Activated naive CD4-positive, alpha-beta T cell treated with Interleukin-2 at 50 U/mL for 16 hours (primary cell): ENCODE data around the gene ABHD16A.
A peak's percentile ranks its signal among the peaks of the same experiment; 100 is the strongest.

Source experiments
- DNase-seq: peaks from one replicate; pipeline ENCODE4 v3.0.0-alpha.2; 2020

The ABHD16A gene

GRCh38 chr6:31660381-31661261 is 42.5 kb downstream of the ABHD16A start, which contains the start of gene C6orf47:
Gene C6orf47 (minus strand): TSS chr6:31660778. CDS start chr6:31659947, 831 bp downstream.
- DNase-seq, result peak; percentile 73

DNA sequence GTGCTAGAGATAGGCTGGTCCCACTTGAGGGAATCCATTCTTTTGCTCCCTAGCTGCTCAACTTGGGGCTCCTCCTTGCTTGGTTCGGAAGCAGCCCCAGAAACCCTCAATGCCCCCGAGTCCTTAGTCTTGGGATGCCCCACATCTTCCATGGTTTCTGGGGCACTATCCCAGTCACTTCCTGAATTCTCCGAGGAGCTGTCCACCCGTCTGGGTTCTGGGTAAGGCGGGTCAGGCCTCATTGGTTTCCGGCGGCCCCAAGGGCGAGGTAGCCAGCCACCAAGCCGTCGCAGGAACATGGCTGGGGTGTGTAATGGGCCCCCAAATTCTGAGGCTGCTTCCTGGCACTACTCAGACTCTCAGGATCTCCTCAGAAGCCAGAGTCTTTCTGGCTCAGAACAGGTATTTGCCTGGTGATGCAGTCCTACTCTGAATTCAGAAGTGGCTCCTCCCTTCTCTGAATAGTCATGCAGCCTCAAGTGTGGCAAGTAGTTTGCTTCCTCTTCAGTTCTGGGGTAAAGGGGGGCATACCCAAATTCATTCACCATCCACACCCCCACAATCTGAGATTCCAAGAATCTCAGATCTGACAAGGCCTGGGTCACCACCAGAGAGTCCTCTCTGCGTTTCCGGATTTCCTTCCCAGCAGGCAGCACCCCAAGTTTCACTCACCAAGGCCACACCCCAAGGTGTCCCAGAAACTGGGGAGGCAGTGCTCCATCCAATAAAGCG is 43.3 kb downstream of the ABHD16A start:
- DNase-seq, result peak; percentile 34

GRCh38 chr6:31658983-31659648 is 44.0 kb downstream of the ABHD16A start:
- DNase-seq, result no peak

DNA sequence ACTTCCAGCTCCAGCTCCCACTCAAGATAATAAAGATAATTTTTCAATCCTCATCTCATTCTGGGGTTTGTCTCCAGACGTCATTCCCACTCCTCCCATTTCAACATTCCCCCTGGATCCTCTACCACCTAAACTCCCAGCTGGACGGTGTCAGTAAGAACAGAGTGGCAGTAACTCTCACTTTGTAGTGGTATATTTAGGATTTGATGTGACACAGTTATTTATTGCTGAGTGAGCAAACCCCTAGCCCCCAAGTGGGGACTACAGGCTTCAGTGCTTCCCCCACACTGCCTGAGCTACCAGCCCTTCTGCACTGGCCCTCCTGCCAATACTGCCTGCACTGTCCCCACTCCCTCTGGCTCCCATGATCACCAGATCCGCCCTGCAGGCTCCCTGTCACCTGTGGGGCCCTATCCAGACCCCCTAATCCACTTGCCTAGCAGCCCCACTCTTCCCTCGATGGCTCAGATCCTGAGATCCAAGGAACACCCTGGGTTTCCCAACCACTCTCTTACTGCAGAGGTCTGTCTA is 44.9 kb downstream of the ABHD16A start:
- DNase-seq, result no peak

DNA sequence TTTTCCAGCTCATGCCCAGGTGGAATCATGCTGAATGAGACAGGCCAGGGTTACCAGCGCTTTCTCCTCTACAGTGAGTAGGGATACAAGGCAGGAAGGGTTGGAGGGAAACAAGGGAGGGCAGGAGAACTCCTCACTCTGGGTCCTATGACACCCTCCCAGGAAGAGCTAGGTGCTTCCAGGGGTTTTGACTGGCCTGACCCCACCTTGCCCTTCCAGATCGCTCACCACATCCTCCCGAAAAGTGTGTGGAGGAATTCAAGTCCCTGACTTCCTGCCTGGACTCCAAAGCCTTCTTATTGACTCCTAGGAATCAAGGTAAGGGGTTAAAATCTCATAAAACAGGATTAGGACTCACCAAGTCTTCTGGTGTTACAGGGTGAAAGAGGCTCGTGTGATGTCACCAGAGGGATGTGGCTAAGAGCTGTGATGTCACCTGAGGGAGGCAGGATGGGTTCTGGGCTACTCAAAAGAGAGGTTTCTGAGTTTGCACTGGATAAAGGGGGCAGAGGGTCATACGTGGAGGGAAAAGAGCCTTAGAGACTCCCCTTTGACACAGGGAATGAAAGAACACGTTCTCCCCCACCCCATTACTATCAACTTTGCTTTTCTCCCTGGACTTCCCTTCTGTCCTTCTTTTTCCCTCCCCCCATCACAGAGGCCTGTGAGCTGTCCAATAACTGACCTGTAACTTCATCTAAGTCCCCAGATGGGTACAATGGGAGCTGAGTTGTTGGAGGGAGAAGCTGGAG is 45.5 kb downstream of the ABHD16A start:
- DNase-seq, result peak; percentile 21

- DNase-seq, result no peak
Observed at GRCh38 chr6:31655349-31656237, 47.5 kb downstream of the ABHD16A start, which contains the start of gene APOM. Gene APOM (plus strand): TSS chr6:31655894. CDS start chr6:31655967, 73 bp downstream.

- no peak for DNase-seq
Observed at GRCh38 chr6:31654574-31655348, 48.4 kb downstream of the ABHD16A start.

DNA sequence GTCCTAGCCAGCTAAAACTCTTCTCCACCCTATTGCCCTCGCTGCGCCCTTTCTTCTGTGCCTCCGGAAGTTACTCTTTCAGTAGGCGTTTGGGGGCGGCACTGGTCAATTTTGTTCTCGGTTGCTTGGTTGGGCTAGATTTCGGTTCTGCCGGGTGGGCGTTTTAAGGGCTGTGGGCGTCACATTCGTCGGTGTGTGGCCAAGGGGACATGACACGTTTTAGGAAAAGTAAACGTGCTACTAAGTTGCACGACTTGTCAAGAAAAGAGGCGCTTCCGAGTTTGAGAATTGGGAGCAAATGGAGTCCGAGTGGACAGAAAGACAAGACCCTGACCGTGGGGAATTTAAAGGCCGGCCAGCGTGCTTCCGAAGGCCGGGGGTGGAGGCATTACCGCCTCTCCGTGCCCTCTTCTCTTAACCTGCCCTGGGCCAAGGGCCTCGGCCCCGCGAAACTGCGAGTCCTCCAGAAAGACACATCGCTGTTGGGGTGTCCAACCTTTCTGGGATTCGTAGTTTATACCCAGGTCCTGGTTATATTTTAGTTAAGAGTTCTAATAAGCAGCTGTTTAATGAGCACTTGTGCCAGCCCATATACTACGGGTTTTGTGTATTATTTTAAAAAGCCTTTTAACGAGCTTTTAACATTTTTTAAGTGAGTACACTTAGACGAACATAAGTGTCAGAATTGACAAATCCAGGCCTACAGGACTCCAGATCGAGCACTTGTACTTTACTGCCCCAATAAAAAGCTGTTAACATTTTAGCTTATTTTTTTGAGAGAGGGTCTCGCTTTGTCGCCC is 50.0 kb downstream of the ABHD16A start:
- peak; percentile 89 for DNase-seq

DNA sequence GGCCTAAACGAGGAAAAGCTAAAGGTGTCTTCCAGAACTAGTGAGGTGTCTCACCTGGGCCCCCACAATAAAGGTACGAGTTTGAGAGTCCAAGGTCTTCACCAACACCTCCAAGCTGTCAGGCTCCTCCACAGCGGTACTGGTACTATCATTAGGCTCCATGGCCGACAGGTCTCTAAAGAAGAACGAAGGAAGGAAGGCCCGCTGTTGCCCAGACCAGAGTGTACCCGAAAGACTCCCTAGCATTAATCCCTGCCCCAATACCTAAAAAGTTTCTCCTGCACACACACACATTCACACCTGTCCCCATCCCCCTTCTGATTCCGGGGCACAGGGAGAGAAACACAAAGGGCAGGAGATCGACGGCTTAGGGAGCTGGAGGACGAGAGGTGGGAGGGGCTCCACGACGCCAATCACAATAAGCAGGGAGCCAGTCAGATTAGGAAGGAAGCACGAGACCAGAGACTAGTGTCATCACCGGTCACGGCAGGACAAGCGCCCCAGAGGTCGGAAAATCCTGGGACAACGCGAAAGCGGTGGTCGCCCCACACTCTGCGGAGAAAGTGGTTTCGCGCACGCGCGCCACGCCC is 51.4 kb downstream of the ABHD16A start:
- no peak for DNase-seq

DNA sequence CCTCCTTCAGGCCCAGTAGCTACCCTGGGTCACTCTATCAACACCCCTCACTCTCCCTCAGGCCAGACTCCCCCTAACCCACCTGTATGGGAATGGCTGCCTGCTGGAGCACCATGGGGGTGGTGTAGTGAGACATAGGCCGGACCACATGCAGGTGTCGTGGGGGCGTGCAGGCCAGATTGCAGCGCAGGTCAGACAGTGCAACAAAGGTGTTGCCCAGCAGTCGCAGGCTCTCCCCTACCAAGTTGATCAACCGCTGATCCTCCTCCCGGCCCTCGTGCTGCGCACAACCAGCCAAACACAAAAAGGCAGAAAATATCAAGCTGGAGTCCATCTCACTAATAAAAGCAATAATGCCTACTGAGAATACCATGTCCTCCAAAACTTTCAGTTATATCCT is 57.8 kb downstream of the ABHD16A start:
- DNase-seq, result no peak

DNA sequence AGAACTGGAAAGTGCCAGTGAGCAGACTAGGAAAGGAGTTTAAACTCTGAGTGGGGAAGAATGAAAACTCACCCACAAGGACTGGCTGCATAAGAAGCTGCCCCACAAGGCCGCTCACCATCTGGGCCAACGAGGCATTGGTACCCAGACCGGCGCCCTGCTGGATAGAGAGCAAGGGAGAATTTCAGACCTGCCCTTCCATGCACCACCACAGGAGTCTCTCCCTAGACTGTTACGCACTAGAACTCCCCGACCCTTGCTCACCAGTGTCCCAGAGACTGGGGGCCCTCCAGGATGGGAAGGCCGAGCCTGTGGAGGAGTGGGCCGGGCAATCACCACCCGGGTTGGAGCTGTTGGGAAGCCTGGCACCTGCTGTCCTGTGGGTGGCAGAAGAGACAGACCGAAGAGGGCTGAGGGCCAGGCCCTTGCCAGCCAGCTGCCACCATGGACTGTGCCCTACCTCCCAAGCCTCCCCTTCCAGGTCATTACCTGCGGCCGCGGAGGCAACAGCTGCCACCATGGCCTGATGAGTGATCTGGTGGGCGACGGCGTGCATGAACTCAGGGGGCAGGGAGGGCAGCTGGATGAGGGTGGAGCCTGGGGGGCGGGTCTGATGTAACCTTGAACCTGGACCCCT is 59.2 kb downstream of the ABHD16A start:
- DNase-seq, result no peak

- DNase-seq, result no peak
Observed at GRCh38 chr6:31642798-31643570, 60.1 kb downstream of the ABHD16A start.

DNA sequence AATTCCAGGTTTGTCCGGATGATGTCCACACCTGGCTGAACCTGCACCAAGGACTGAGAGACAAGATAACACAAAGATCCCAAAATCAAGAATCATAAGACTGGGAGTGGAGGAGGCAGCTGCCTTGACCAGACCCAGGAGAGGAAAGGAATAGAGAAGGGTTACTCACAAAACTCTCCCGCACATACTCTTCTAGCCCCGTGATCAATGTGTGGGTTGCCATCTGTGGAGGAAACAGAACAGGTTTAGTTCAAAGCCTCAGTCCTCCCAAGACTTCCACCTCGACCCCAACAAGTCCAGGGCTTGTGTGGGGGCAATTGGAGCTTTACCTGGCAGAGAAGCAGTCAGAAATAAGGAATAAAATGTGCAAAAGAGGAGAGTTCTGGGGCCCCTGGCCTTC is 61.8 kb downstream of the ABHD16A start:
- DNase-seq, result no peak

GRCh38 chr6:31640612-31641011 is 62.5 kb downstream of the ABHD16A start:
- no peak for DNase-seq

GRCh38 chr6:31639449-31639861 is 63.7 kb downstream of the ABHD16A start:
- DNase-seq, result peak; percentile 31

DNA sequence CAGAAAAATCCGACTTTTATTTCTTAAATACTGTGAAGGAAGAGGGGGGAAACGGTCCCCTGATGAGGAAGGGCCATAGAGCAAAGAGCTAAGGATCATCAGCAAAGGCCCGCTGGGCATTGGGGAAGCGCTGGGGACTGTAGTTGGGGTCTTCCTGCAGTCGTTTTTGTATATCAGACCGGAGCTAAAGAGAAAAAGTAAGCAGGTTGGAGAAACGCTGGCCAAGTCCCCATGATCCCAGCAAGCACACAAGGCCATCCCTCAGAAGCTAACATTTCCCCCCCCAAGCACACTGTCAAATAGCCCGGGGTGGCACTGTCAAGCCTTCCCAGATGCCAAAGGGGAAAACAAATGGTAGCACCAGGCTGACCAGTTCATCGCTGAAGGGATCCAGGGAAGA is 64.1 kb downstream of the ABHD16A start:
- DNase-seq, result no peak
